Activated effector memory CD4-positive, alpha-beta T cell treated with anti-CD3 and anti-CD28 coated beads, Interleukin-2, amount 50 U/mL, for 16 hours (primary cell): ENCODE measurements around the gene LNP1.

ENCODE experiments used
- DNase-seq: peaks from one replicate; pipeline ENCODE4 v3.0.0-alpha.2; 2020

LNP1 gene

GRCh38 chr3:100483529-100483928, 82.2 kb downstream of the LNP1 start:
- no peak for DNase-seq

- DNase-seq = no peak
Observed at GRCh38 chr3:100486808-100487207, 85.5 kb downstream of the LNP1 start.

- DNase-seq = no peak
Observed at GRCh38 chr3:100489118-100489517, 87.8 kb downstream of the LNP1 start.

GRCh38 chr3:100492059-100493006, 91.0 kb downstream of the LNP1 start, which contains the start of gene TMEM45A:
TSS of gene TMEM45A (plus strand) at chr3:100492619. CDS start at chr3:100555212, 62,593 bp downstream.
- DNase-seq = peak; percentile 91

GRCh38 chr3:100496711-100497261, 95.4 kb downstream of the LNP1 start:
- no peak for DNase-seq

GRCh38 chr3:100499651-100500050, 98.3 kb downstream of the LNP1 start:
- DNase-seq = no peak

GRCh38 chr3:100500320-100500880, 99.1 kb downstream of the LNP1 start:
- DNase-seq = no peak

- DNase-seq = no peak
Observed at GRCh38 chr3:100503448-100503847, 102.1 kb downstream of the LNP1 start.
